ENCODE data around the gene IFT27. TPM values are rescaled to one million over a fixed set of nuclear protein-coding genes. Genes with fewer than 3 reads are reported as not detected.

IFT27 gene
- total and polyA plus RNA-seq, 2 of the 4 experiments (the other 2 are of a cell fraction) = 14.5 to 26.9 TPM

GRCh38 chr22:36755316-36755715, 20.6 kb downstream of the IFT27 start:
- Histone ChIP-seq H3K79me1 (ENCODE audit: low read depth in 1 of 2, low read length in 2 of 2) (no peaks in the 10 kb centered on the region), H3K9ac (ENCODE audit: low read depth, low read length) (no peak overlapping the region), H3K9me1 (ENCODE audit: insufficient read depth, low read length) (no peaks in the 10 kb centered on the region), H4K91ac (ENCODE audit: insufficient read depth, low read depth, low read length) (no peak overlapping the region), H3K18ac (ENCODE audit: low read depth, low read length) (no peak overlapping the region), H3K36me3 (ENCODE audit: control insufficient read depth, insufficient read depth, low read length) (no peaks in the 10 kb centered on the region), H2BK120ac (ENCODE audit: low read depth, low read length) (no peak overlapping the region), H2BK15ac (ENCODE audit: low read depth, low read length) (no peak overlapping the region), H3K27me3 (ENCODE audit: control insufficient read depth, insufficient read depth, low read length) (peaks cover 27% of the 10 kb centered on the region), H3K9me3 (ENCODE audit: control insufficient read depth, insufficient read depth, low read length) (no peaks in the 10 kb centered on the region), H3K27ac (ENCODE audit: insufficient read depth, low read length) (no peak overlapping the region), H3K56ac (ENCODE audit: extremely low read depth, insufficient read depth, low read length) (no peak overlapping the region), H2AK9ac (replicated peaks; ENCODE audit: low read depth, low read length, poor library complexity) (no peak overlapping the region), H3K4me2 (ENCODE audit: low read depth, low read length) (no peak overlapping the region), H3K4me3 (ENCODE audit: insufficient read depth, low read depth, low read length) (no peak overlapping the region), H3K4me1 (ENCODE audit: control insufficient read depth, insufficient read depth, low read length) (no peaks in the 10 kb centered on the region), H2AFZ (replicated peaks; ENCODE audit: low read length, poor library complexity) (no peak overlapping the region), H3K4ac (ENCODE audit: low read depth, low read length) (no peak overlapping the region), H2BK20ac (ENCODE audit: low read depth, low read length) (no peak overlapping the region), H2AK5ac (ENCODE audit: low read depth, low read length) (no peak overlapping the region), H4K20me1 (ENCODE audit: insufficient read depth, low read length) (no peaks in the 10 kb centered on the region; the same call in 1 of the 2 replicates), H3K23ac (ENCODE audit: low read depth, low read length) (no peak overlapping the region), H3K14ac (replicated peaks; ENCODE audit: low read depth, low read length) (no peak overlapping the region), H4K5ac (ENCODE audit: low read depth, low read length) (no peak overlapping the region), H4K8ac (ENCODE audit: low read depth in 2 of 2, low read length in 2 of 2) (no peak overlapping the region), H2BK5ac (ENCODE audit: low read depth, low read length, poor library complexity, severe bottlenecking) (no peak overlapping the region)
- 90% methylated on average over 3 of the region's 6 CpGs; no CpG with 5 or more reads in 1 of the 2 experiments for WGBS, 2 experiments (ENCODE audit: extremely low coverage in 2 of 2, insufficient read length in 1 of 2)
- no peak for DNase-seq
- intact Hi-C loops (cut with micrococcal nuclease) (loop anchor here (5.0 kb wide), 1 partner anchor 208 kb away; no protein-coding TSS in a partner anchor), in situ Hi-C loops (cut with MboI; ENCODE audit: low sequenced_read_pairs) (no loop called here), dilution Hi-C loops (cut with HindIII; ENCODE audit: low sequenced_read_pairs, unreplicated experiment) (no loop called here)
- no peak for TF ChIP-seq CHD1 (IDR thresholded peaks at IDR 0.05; ENCODE audit: low read depth, low read length)
- no peak for TF ChIP-seq RFX5 (IDR thresholded peaks at IDR 0.05; ENCODE audit: low read depth, low read length)
- TF ChIP-seq USF2 (IDR thresholded peaks at IDR 0.05; ENCODE audit: low read depth, low read length) = no peak
- TF ChIP-seq MXI1 (IDR thresholded peaks at IDR 0.05; ENCODE audit: borderline replicate concordance, low read depth, low read length) = no peak
- no peak for TF ChIP-seq MAFK (IDR thresholded peaks at IDR 0.05; ENCODE audit: low read depth, low read length)
- TF ChIP-seq CTCF (conservative IDR thresholded peaks at IDR 0.05; ENCODE audit: low read depth, low read length) = no peak
- no peak for TF ChIP-seq FOS (IDR thresholded peaks at IDR 0.05; ENCODE audit: low read depth, low read length)
- TF ChIP-seq MAZ (IDR thresholded peaks at IDR 0.05; ENCODE audit: borderline replicate concordance, low read depth, low read length) = no peak
- TF ChIP-seq NFE2L2 (IDR thresholded peaks at IDR 0.05; ENCODE audit: low read depth, low read length) = no peak
- CTCF ChIA-PET = no interaction called here
- POLR2A ChIA-PET (ENCODE audit: unreplicated experiment) = no interaction called here
- BruUV-seq (replicated peaks) = no TSS peak
- no peak for ATAC-seq (ENCODE audit: low read depth)

Measured in IMR-90 (cell line).